GM12891 (cell line): ENCODE measurements around the gene TCEAL3.

ENCODE experiments used
- POLR2A ChIP-seq: IDR thresholded peaks from 2 replicates; pipeline ENCODE4 v1.6.1; 2011; ENCODE audit warnings: low read depth, low read length, control low read depth
- POLR2AphosphoS5 ChIP-seq: IDR thresholded peaks from 2 replicates; pipeline ENCODE4 v1.6.1; 2011; ENCODE audit warnings: low read depth, low read length, control low read depth
- TAF1 ChIP-seq: IDR thresholded peaks from 2 replicates; pipeline ENCODE4 v1.6.1; 2011; ENCODE audit warnings: low read depth, low read length, control low read depth

- no peak for TF ChIP-seq POLR2AphosphoS5
- TF ChIP-seq TAF1: no peak
- TF ChIP-seq POLR2A: no peak
Measured at GRCh38 chrX:103647630-103648029, 39.9 kb downstream of the TCEAL3 start.
